HG03575 (cell line): ENCODE measurements around the gene VAC14.

ENCODE experiments used
- ATAC-seq: cut with Tn5 transposase; IDR thresholded peaks from one replicate; pipeline ENCODE4 v1.9.1; 2021; ENCODE audit not compliant: unreplicated experiment, insufficient number of reproducible peaks, low FRiP score; ENCODE audit errors: extremely low read depth

Gene VAC14

GRCh38 chr16:70701998-70702397 lies 99.0 kb downstream of the VAC14 start:
- ATAC-seq, result no peak

DNA sequence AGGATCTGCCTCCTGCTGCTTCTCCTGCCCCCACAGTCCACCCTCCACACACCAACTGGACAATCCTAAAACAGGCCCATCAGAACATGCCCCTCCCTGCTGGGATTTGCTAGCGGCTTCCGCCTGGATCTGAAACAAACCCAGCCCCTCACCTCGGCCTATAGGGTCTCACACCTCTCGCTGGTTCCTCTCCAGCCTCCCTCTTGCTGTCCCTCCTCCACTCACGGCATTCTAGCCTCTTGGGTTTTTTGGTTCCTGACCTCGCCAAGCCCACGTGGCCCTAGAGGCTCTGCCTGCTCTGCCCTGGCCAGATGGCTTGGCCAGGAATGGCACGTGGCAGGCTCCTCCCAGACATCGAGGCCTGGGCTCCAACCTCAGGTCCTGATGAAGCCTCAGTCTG lies 99.4 kb downstream of the VAC14 start:
- no peak for ATAC-seq

- no peak for ATAC-seq
These were observed 99.9 kb downstream of the VAC14 start for GRCh38 chr16:70701036-70701435.

GRCh38 chr16:70700101-70701020 lies 100.6 kb downstream of the VAC14 start:
- no peak for ATAC-seq

GRCh38 chr16:70699696-70700095 lies 101.3 kb downstream of the VAC14 start:
- no peak for ATAC-seq

DNA sequence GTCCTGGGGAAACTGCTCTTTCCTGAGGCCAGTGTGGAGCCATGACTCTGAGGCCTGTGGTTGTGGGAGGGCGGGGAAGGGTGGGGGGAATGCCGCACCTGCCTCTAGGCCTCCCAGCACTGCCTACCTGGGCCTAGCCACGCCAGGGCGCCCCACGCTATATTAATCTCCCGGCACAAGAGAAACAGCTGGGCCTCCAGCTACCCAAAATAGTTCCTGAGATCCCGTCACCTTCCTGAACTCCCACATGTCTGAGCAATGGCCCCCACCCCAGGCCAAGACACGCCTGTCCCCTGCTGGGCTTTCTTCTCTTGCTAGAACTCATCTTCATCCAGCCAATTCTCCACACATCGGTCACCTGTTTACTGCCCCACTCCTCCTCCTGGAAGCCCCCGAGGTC lies 102.1 kb downstream of the VAC14 start:
- ATAC-seq, result no peak

- no peak for ATAC-seq
These were observed 103.3 kb downstream of the VAC14 start for GRCh38 chr16:70697594-70698170.

DNA sequence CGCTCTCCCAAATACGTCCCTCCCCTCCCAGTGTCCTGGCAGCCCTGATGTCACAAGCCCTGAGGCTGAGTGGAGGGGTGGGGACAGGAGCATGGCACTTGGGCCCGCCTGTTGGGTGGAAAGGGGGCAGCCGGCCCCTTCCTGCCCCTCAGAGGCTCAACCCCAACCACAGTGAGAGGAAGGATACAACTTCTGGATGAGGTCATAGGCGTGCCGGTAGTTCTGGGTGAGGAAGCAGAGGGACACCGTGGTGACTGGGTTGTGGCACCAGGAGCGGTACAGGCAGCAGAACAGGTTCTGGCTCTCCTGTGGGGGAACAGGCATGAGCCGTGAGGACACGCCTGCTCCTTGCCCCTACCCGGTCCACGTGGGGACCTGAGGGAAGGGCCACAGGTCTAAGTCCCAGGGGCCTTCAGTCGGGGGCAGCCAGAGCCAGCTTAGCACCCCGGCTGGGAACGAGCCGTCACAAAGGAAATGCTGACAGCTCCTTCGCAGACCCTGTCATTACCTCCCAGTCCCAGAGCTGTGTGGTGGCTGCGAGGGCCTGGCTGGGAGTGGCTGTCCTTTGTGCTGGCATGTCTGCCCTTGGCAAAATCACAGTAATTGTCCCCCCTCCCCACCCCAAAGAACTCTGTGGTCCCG lies 103.9 kb downstream of the VAC14 start:
- ATAC-seq, result no peak

DNA sequence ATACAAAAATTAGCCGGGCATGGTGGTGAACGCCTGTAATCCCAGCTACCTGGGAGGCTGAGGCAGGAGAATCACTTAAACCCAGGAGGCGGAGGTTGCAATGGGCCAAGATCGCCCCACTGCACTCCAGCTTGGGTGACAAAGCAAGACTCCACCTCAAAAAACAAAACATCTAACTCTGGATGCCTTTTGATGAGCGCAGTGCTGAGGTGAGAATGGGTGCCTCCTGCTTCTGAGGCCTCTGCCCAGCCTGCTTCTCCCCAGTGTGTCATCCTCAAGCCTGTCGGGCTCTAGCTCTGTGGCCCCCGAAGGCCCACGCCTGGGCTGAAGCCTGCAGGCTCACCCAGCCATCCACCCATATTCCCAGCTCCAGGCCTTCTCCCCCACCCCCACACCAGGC lies 104.6 kb downstream of the VAC14 start:
- no peak for ATAC-seq

- ATAC-seq, result no peak
These were observed 105.5 kb downstream of the VAC14 start for GRCh38 chr16:70695331-70696070.

GRCh38 chr16:70694868-70695218 lies 106.1 kb downstream of the VAC14 start:
- ATAC-seq, result no peak

DNA sequence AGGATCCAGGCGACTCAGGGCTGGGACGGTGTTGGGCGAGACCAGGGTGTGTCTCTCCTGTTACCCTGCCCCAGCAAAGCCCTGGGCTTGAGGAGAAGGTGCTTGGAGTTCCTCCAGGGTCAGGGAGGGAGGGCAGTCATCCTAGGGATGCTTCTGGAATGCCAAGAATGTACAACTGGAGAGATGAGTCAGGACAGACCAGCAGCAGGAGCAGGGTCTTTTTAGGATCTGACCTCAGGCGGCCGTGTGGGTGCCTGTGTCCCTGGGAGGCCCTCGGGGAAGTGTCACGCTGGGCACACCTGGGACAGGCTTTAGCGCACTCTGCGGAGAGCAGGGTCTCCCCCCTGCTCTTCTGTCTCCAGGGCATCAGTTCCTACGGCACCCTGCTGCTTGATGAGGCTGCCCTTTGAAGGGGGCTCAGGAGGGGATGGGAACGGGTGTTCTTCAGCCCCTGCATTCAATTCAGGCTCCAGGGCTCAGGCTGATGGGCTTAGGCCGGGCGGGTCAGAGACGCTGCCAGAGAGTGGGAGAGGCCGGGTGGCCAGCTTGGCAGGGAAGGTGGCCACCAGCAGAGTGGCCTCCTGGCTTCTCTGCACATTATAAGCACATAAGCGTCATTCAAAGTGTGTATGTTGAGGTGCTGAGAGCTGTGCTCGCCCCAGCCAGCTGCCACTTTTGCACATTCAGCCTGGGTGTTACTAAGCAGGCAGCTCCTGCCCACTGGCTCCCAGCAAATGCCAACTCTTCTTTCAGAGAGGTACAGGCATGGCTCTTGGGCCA lies 106.7 kb downstream of the VAC14 start:
- no peak for ATAC-seq

DNA sequence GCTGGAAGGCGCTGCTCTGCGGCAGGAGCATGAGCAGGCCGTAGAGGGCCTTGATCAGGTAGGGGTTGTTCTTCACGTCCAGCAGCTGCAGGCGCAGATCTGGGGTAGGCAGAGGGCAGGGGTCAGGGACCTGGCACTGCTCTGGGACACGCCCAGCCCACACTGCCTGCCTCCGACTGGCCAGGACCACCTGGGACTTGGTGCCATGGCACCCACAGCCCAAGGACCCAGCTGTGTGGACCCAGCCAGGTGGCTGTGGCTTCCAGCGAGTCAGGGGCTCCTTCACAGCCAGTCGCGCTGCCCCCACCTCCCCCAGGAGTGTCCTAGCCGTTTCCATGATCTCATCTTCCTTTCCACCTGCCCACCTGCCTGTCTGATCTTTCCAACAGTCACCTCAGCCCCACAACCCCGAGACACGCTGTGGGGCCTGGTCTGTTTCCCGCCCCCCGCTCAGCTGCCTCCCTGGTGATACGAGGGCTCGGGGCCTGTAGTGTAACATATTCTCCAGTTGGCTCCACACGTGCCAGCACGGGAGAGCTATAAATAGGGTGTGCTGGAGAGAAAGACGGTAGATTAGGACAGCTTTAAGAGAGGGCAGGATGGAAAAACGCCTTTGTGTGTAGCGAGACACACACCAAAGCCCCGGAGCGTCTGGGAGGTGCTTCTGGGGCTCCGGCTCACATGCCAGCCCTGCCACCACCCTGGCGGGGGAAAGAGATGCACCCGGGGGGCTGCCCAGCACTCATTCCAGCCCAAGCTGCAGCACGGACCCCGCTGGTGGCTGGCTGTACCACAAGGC lies 107.9 kb downstream of the VAC14 start:
- ATAC-seq, result no peak

- no peak for ATAC-seq
These were observed 108.7 kb downstream of the VAC14 start for GRCh38 chr16:70692130-70692872.

GRCh38 chr16:70691223-70692129 lies 109.5 kb downstream of the VAC14 start:
- no peak for ATAC-seq
